Activated naive CD4-positive, alpha-beta T cell treated with anti-CD3 and anti-CD28 coated beads, Interleukin-2, amount 50 U/mL, for 24 hours (primary cell): ENCODE measurements around the gene HIF1A.
"Not testable (repeated sequence)": the region's sequence is repeated elsewhere in the genome, so short reads cannot be mapped to it uniquely, and the experiment has no call there.

ENCODE experiments used
- H3K27ac Mint-ChIP-seq: one replicate; pipeline ENCODE4 v1.8.0; 2021; ENCODE audit warnings: mild to moderate bottlenecking, mixed read lengths
- H3K27me3 Mint-ChIP-seq: one replicate; pipeline ENCODE4 v1.8.0; 2021; ENCODE audit warnings: mixed read lengths
- H3K36me3 Mint-ChIP-seq: one replicate; pipeline ENCODE4 v1.8.0; 2021; ENCODE audit warnings: mixed read lengths
- H3K4me1 Mint-ChIP-seq: one replicate; pipeline ENCODE4 v1.8.0; 2021; ENCODE audit warnings: mixed read lengths
- H3K4me3 Mint-ChIP-seq: one replicate; pipeline ENCODE4 v1.8.0; 2021; ENCODE audit warnings: mild to moderate bottlenecking, mixed read lengths
- H3K9me3 Mint-ChIP-seq: one replicate; pipeline ENCODE4 v1.8.0; 2021; ENCODE audit warnings: mixed read lengths

Gene HIF1A

GRCh38 chr14:61744238-61744637 lies 48.9 kb downstream of the HIF1A start:
- Mint-ChIP-seq H3K27me3 (no peaks in the 10 kb centered on the region), H3K27ac (no peak overlapping the region), H3K36me3 (peaks cover 9% of the 10 kb centered on the region), H3K4me1 (no peaks in the 10 kb centered on the region), H3K9me3 (no peaks in the 10 kb centered on the region), H3K4me3 (no peak overlapping the region)

- not testable (repeated sequence) for H3K27me3 Mint-ChIP-seq, H3K4me3 Mint-ChIP-seq, H3K36me3 Mint-ChIP-seq, H3K9me3 Mint-ChIP-seq
- peaks cover 12% of the 10 kb centered on the region for H3K4me1 Mint-ChIP-seq
- H3K27ac Mint-ChIP-seq = peak overlapping the region; percentile 3
Observed at GRCh38 chr14:61746346-61746745, 51.0 kb downstream of the HIF1A start.

DNA sequence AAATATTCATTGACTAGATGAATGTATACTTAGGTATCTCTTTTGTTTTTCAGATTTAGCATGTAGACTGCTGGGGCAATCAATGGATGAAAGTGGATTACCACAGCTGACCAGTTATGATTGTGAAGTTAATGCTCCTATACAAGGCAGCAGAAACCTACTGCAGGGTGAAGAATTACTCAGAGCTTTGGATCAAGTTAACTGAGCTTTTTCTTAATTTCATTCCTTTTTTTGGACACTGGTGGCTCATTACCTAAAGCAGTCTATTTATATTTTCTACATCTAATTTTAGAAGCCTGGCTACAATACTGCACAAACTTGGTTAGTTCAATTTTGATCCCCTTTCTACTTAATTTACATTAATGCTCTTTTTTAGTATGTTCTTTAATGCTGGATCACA lies 51.6 kb downstream of the HIF1A start:
- peaks cover 4% of the 10 kb centered on the region for H3K36me3 Mint-ChIP-seq
- no peaks in the 10 kb centered on the region for H3K9me3 Mint-ChIP-seq
- H3K27me3 Mint-ChIP-seq = no peaks in the 10 kb centered on the region
- H3K27ac Mint-ChIP-seq = peak overlapping the region; percentile 3
- peaks cover 15% of the 10 kb centered on the region for H3K4me1 Mint-ChIP-seq
- no peak overlapping the region for H3K4me3 Mint-ChIP-seq

- H3K36me3 Mint-ChIP-seq = peaks cover 4% of the 10 kb centered on the region
- H3K4me1 Mint-ChIP-seq = peaks cover 15% of the 10 kb centered on the region
- H3K9me3 Mint-ChIP-seq = no peaks in the 10 kb centered on the region
- no peak overlapping the region for H3K27ac Mint-ChIP-seq
- no peaks in the 10 kb centered on the region for H3K27me3 Mint-ChIP-seq
- no peak overlapping the region for H3K4me3 Mint-ChIP-seq
Observed at GRCh38 chr14:61747342-61747741, 52.0 kb downstream of the HIF1A start.

GRCh38 chr14:61749264-61749663 lies 54.0 kb downstream of the HIF1A start:
- Mint-ChIP-seq H3K4me3 (no peak overlapping the region), H3K4me1 (peaks cover 15% of the 10 kb centered on the region), H3K27ac (no peak overlapping the region), H3K36me3 (peaks cover 4% of the 10 kb centered on the region), H3K9me3 (no peaks in the 10 kb centered on the region), H3K27me3 (no peaks in the 10 kb centered on the region)

DNA sequence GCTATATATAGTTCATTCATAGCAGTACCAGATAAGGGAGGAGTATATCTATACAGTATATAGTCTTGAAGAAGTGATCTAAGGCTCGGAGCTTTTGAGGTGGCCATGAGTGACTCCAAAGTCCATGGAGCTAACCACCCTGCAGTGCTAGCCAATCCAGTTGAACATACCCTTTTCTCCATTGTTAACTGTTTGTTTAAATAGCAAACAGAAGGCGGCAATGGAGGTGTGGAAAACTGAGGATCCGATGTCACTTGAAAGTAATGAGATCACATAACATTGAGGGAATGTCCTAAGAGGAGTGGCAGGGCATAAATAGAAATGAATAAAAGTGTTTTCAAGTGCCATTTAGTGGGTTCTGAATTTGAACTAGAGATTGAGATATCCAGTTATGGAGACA lies 54.6 kb downstream of the HIF1A start:
- no peaks in the 10 kb centered on the region for H3K9me3 Mint-ChIP-seq
- H3K27ac Mint-ChIP-seq = no peak overlapping the region
- peaks cover 4% of the 10 kb centered on the region for H3K36me3 Mint-ChIP-seq
- peak overlapping the region; percentile 26 for H3K4me3 Mint-ChIP-seq
- no peaks in the 10 kb centered on the region for H3K27me3 Mint-ChIP-seq
- H3K4me1 Mint-ChIP-seq = peaks cover 15% of the 10 kb centered on the region

DNA sequence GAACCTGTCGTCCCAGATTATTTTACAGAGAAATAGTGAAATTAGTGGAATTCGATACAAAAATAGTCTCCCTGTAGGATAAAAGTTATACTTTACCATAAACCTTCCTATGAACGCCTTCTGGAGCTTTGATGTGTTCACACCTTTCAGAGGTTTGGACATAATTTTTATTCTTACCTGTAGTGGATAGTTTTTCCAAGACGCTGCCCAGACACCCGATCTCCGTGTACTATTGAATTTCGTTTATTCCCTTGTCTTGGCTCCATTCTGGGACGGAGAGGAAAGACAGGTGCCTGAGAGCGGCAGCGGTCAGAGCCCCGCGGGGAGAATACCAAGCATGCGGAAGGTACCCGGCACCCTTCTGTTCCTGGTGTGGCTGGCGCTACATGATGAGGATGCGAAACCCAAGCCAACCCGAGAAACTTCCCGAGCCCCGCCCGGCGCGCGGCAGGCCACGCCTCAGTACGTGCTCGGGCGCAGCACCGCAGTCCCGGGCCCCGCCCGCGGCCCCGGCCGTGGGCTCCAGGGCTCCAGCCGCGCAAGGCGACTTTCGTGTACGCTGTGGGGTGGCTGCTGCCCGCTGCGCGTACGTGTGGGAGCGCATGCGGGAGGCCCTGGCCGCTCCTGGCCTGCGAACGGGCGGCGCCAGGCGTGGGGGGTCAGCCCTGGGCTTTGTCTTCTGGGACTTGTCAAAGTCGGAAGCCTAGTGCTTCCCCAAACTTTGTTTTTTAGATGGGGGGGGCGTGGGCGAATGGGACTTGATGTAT lies 55.6 kb downstream of the HIF1A start:
- H3K36me3 Mint-ChIP-seq = peaks cover 2% of the 10 kb centered on the region
- H3K4me3 Mint-ChIP-seq = peak overlapping the region; percentile 89
- peaks cover 15% of the 10 kb centered on the region for H3K4me1 Mint-ChIP-seq
- H3K9me3 Mint-ChIP-seq = no peaks in the 10 kb centered on the region
- peak overlapping the region; percentile 90 for H3K27ac Mint-ChIP-seq
- H3K27me3 Mint-ChIP-seq = peaks cover 1% of the 10 kb centered on the region

- peak overlapping the region; percentile 39 for H3K4me3 Mint-ChIP-seq
- peaks cover 2% of the 10 kb centered on the region for H3K36me3 Mint-ChIP-seq
- H3K27me3 Mint-ChIP-seq = peaks cover 1% of the 10 kb centered on the region
- peaks cover 15% of the 10 kb centered on the region for H3K4me1 Mint-ChIP-seq
- no peaks in the 10 kb centered on the region for H3K9me3 Mint-ChIP-seq
- no peak overlapping the region for H3K27ac Mint-ChIP-seq
Observed at GRCh38 chr14:61751475-61751989, 56.2 kb downstream of the HIF1A start.

DNA sequence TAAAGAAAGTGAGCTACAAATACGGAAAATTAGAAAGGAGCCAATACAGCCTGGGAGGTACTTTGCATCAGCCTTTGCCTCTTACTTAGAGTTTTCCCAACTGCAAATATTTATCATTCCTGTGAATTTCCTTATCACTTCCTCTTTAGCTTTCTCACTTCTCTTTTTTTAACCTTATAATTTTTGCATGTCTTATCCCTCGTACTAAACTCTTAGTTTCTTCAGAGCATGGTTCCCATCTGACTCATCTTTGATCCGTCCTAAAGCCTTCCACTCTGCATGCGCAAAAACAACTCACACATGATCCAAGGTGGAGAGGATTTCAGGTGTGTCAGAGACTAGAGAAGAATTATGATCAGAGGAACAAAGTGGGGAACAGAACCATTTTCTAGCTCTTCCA lies 57.3 kb downstream of the HIF1A start:
- H3K4me3 Mint-ChIP-seq = no peak overlapping the region

GRCh38 chr14:61753631-61754030 lies 58.3 kb downstream of the HIF1A start:
- Mint-ChIP-seq H3K4me1 (peaks cover 15% of the 10 kb centered on the region), H3K27ac (no peak overlapping the region), H3K27me3 (peaks cover 1% of the 10 kb centered on the region), H3K4me3 (no peak overlapping the region), H3K36me3 (no peaks in the 10 kb centered on the region), H3K9me3 (no peaks in the 10 kb centered on the region)

More for the DNA sequence above, 57.3 kb downstream of the HIF1A start:
- H3K27ac Mint-ChIP-seq = no peak overlapping the region
- H3K36me3 Mint-ChIP-seq = peaks cover 2% of the 10 kb centered on the region
- peaks cover 1% of the 10 kb centered on the region for H3K27me3 Mint-ChIP-seq
- H3K9me3 Mint-ChIP-seq = no peaks in the 10 kb centered on the region
- peaks cover 15% of the 10 kb centered on the region for H3K4me1 Mint-ChIP-seq

DNA sequence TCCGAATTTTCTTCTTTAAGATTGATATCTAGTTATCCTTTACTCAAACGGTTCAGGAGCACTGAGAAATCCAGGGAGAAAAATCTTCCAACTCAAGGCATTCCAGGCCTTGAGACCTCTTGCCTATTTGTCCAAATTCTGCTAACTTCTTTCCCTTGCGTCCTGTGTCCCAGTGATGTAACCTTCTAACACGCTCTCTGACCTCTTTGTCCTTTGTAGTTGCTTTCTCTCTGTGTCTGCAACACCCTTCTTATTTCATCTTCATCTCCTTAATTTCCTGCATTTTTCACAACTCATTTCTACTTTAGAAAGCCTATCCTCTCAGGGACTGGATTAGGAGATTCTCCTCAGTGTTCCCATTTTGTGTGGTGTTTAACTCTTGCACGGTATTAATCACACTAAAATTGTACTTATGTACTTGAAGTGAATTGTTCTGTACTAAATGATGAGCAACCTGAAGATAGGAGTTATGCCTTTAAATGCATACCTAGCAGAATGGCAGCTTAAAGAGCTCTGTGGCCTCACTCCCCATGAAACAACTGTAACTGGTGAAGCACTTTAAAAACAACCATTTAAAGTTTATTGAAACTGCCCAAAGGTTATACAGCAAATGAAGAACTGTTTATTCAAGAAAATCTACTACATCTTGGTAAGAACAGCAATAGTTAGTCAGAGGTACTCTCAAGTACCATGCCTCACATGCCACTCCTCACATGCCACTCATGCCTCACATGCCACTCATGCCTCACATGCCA lies 59.5 kb downstream of the HIF1A start:
- Mint-ChIP-seq H3K4me1 (peaks cover 14% of the 10 kb centered on the region), H3K27ac (no peak overlapping the region), H3K9me3 (no peaks in the 10 kb centered on the region), H3K36me3 (no peaks in the 10 kb centered on the region), H3K27me3 (peaks cover 1% of the 10 kb centered on the region), H3K4me3 (no peak overlapping the region)

- H3K4me3 Mint-ChIP-seq, H3K9me3 Mint-ChIP-seq, H3K36me3 Mint-ChIP-seq, H3K4me1 Mint-ChIP-seq, H3K27me3 Mint-ChIP-seq: not testable (repeated sequence)
- H3K27ac Mint-ChIP-seq = peak overlapping the region; percentile 42
Observed at GRCh38 chr14:61755382-61755742, 60.0 kb downstream of the HIF1A start.

DNA sequence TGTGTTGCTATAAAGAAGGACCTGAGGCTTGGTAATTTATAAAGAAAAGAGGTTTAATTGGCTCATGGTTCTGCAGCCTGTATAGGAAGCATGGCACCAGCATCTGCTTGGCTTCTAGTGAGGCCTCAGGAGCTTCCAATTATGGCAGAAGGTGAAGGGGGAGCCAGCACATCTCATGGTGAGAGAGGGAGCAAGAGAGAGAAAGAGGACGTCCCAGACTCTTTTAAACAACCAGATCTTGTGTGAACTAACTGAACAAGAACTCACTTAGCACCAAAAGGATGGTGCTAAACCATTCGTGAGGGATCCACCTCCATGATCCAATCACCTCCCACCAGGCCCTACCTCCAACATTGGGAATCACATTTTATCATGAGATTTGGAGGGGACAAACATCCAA lies 60.8 kb downstream of the HIF1A start:
- no peaks in the 10 kb centered on the region for H3K36me3 Mint-ChIP-seq
- H3K4me1 Mint-ChIP-seq = peaks cover 8% of the 10 kb centered on the region
- H3K27me3 Mint-ChIP-seq = peaks cover 1% of the 10 kb centered on the region
- no peaks in the 10 kb centered on the region for H3K9me3 Mint-ChIP-seq
- H3K4me3 Mint-ChIP-seq = no peak overlapping the region
- H3K27ac Mint-ChIP-seq = no peak overlapping the region

DNA sequence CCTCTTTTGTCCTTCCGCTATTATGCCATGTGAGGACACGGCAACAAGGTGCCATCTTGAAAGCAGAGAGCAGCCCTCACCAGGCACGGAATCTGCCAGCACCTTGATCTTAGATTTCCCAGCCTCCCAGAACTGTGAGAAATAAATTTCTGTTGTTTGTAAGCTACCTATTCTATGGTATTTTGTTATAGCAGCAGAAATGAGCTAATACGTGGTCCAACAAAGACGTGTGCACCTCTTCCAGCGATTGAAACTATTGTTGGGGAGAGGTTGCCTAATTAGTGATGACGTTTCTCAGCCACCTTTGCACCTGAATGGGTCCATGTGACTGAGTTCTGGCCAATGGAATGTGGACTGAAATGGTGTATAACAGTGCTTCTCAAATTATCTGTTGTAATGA lies 64.6 kb downstream of the HIF1A start:
- H3K4me3 Mint-ChIP-seq = no peak overlapping the region
- no peaks in the 10 kb centered on the region for H3K9me3 Mint-ChIP-seq
- H3K27ac Mint-ChIP-seq = no peak overlapping the region
- H3K4me1 Mint-ChIP-seq = peaks cover 31% of the 10 kb centered on the region
- no peaks in the 10 kb centered on the region for H3K36me3 Mint-ChIP-seq
- peaks cover 1% of the 10 kb centered on the region for H3K27me3 Mint-ChIP-seq

DNA sequence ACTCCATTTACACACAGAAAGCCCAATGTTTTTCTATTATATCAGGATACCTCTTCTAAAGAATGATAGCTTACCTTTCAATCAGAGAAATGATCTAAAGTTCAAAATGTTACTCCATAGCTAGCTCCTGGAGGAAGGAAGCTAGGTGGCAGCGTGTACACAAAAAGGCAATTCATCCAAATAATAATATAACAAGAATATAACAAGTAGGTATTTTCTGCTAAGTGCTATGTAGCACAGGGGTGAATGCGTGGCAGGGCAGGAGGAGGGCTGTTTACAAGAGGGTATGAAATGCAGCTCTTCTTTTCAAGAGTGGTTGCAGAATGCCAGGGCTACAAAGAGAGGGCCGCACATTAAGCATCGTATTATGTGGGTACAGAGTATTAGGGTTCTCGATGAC lies 66.2 kb downstream of the HIF1A start:
- Mint-ChIP-seq H3K4me3 (peak overlapping the region; percentile 99), H3K4me1 (peaks cover 48% of the 10 kb centered on the region), H3K36me3 (peaks cover 6% of the 10 kb centered on the region)

More for the DNA sequence above, 66.2 kb downstream of the HIF1A start:
- Mint-ChIP-seq H3K9me3 (no peaks in the 10 kb centered on the region), H3K27me3 (no peaks in the 10 kb centered on the region), H3K27ac (peak overlapping the region; percentile 97)
